Esophagus mucosa (tissue), 1 donor: Measurements from ENCODE around the gene OAS1. TPM values are rescaled to one million over a fixed set of nuclear protein-coding genes. Genes with fewer than 3 reads are reported as not detected.
"Not testable (repeated sequence)": the region's sequence is repeated elsewhere in the genome, so short reads cannot be mapped to it uniquely, and the experiment has no call there.

Experiments used
- ATAC-seq: fragments of 200-7000 bp; cut with Tn5 transposase; one replicate; pipeline ENCODE4 v1.9.1; 2020
- total RNA-seq: library from RNA; stranded (reverse); gene quantifications from one replicate; pipeline ENCODE4 v1.2.4, GENCODE V29; 2023
- donor health status: DM: yes; HTN: yes; CAD: no.

The OAS1 gene
- total RNA-seq, 1 donor from 2014 or later, result 37.2 TPM

DNA sequence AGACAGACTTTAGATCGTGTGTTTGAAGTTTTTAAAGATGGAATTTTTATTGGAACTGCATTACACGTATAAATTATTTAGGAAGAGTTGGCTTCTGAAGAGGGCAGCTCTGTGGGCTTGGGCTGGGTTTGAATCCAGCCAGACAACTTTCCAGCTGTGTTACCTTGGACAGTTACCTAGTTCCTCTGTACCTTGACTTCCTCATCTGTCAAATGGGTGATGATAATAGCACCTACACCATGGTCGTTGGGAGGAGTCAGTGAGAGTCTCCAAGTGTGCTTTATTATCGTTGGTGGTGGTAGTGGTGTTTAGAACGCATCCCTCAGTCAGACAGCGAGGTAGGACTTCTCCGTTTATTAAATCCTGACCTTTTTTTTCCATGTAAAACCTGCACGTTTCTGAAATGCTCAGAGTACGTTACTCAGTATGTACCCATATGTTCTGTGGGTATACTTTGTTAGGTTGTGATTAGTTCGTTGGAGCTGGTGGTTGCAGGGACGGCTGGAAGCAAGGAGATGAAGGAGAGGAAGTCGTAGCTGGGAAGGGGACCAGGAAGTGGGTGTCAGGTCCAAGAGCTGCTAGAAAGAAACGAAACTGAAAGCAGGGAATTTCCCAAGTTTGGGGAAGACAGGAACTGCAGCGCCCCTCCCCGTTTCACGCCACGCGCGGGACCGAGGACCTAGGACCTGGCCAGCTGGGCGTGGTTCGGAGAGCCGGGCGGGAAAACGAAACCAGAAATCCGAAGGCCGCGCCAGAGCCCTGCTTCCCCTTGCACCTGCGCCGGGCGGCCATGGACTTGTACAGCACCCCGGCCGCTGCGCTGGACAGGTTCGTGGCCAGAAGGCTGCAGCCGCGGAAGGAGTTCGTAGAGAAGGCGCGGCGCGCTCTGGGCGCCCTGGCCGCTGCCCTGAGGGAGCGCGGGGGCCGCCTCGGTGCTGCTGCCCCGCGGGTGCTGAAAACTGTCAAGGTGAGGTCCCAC lies 31.3 kb downstream of the OAS1 start, which contains the start of gene OAS3:
Gene OAS3 (plus strand): TSS at position 734 of the 979 bp plus-strand sequence. CDS start 57 bp downstream, at position 791.
- peak; percentile 67 for ATAC-seq

GRCh38 chr12:112938751-112939150 lies 32.0 kb downstream of the OAS1 start:
- no peak for ATAC-seq

DNA sequence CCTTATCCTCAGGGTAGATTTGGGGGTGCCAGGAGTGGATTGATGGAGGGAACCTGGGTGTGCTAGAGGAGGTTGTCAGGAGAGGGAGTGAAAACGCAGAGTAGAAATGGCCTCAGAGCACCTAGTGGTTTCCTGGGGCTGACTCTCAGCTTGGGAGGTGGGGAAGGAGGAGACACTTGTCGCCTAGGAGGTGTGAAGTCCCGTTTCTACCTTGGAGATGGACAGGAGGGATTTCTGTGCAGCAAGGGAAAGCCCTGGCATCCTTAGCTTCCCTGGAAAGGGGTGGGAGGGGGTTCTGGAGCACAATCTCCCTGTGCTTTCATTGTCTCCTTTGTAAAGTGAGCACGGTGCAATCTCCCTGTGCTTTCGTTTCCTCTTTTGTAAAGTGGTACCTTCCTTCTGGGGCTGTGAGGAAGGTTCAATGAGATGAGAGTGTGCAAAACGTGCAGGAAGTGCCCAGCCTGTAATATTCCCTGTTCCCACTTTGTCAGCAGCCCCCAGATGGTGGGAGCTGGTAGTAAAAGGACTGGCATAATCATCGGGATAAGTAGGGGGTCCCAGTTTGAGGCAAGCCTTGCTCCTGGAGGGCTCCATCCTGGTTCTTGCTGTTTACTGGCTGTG lies 33.1 kb downstream of the OAS1 start:
- no peak for ATAC-seq

GRCh38 chr12:112941528-112942335 lies 35.0 kb downstream of the OAS1 start:
- ATAC-seq, result no peak

- ATAC-seq, result no peak
Observed at GRCh38 chr12:112942572-112942971, 35.8 kb downstream of the OAS1 start.

GRCh38 chr12:112944024-112944690 lies 37.4 kb downstream of the OAS1 start:
- ATAC-seq, result no peak

DNA sequence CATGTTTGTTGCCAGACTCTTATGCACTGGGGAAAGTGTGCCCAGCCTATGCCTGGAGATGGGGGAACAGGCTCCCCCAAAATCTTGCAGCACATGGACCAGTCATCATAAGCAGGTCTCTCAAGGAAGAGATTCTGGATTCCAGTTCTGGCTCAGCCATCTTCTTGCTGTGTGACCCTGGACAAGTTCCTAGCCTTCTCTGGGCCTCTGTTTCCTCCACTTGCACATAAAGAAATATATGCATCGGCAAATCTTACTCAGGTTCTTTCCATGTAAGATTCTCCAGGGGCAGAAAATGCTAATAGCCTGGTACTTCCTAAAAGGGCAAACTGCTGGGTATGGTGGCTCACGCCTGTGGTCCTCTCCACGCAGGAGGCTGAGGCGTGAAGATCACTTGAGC lies 38.8 kb downstream of the OAS1 start:
- no peak for ATAC-seq

DNA sequence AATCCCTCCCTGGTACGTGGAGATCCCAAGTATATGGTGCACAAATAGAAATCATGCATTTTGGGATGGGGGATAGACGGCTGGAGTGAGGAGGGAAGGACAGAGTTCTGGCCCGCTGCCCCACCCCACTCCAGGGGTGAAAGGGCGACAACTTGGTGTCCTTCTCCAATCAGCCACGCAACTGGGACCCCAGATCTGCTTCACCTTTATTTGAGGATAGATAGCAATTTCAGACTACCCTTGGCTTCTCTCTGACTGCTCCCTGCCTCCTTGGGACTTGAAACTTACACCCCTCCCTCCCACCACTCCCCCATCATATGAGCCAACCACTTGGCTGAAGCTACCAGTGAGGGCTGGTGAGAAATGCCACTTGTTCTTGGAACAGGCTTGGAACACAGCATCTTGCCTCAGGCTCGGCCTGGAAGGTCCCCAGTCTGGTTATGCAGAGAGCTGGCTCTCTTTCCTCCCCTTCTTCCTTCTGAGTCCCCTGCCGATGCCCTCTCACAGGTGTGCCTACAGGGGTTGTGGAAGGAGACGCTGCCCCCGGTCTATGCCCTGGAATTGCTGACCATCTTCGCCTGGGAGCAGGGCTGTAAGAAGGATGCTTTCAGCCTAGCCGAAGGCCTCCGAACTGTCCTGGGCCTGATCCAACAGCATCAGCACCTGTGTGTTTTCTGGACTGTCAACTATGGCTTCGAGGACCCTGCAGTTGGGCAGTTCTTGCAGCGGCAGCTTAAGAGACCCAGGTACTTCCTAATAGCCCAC lies 39.7 kb downstream of the OAS1 start:
- no peak for ATAC-seq

DNA sequence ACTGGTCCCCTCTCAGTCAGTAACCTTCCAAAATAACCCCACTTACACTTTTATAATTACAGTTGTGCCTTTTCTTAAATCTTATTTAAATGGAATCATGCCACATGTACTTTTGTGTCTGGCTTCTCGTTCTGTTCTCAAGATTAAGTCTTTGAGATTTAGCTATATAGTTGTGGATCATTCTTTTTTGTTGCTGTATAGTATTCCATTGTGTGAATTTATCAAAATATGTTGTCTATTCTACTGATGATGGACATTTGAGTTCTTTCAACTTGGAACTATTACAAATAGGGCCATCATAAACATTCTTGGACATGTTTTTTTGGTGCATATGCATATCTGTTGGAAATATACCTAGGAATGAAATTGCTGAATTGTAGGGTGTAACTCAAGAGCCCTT lies 40.6 kb downstream of the OAS1 start:
- no peak for ATAC-seq

GRCh38 chr12:112947761-112948160 lies 41.0 kb downstream of the OAS1 start:
- ATAC-seq, result no peak

DNA sequence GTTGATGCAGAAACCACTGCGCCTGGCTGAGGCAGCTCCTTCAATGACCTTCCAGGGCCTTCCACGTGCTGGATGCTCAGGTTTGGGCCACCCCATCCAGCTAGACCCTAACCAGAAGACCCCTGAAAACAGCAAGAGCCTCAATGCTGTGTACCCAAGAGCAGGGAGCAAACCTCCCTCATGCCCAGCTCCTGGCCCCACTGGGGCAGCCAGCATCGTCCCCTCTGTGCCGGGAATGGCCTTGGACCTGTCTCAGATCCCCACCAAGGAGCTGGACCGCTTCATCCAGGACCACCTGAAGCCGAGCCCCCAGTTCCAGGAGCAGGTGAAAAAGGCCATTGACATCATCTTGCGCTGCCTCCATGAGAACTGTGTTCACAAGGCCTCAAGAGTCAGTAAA lies 42.0 kb downstream of the OAS1 start:
- no peak for ATAC-seq

GRCh38 chr12:112950701-112951100 lies 43.9 kb downstream of the OAS1 start:
- ATAC-seq, result no peak

DNA sequence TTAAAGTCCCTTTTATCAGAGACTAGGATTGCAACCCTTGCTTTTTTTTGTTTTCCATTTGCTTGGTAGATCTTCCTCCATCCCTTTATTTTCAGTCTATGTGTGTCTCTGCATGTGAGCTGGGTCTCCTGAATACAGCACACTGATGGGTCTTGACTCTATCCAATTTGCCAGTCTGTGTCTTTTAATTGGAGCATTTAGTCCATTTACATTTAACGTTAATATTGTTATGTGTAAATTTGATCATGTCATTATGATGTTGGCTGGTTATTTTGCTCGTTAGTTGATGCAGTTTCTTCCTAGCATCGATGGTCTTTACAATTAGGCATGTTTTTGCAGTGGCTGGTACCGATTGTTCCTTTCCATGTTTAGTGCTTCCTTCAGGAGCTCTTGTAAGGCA lies 50.4 kb downstream of the OAS1 start:
- not testable (repeated sequence) for ATAC-seq

DNA sequence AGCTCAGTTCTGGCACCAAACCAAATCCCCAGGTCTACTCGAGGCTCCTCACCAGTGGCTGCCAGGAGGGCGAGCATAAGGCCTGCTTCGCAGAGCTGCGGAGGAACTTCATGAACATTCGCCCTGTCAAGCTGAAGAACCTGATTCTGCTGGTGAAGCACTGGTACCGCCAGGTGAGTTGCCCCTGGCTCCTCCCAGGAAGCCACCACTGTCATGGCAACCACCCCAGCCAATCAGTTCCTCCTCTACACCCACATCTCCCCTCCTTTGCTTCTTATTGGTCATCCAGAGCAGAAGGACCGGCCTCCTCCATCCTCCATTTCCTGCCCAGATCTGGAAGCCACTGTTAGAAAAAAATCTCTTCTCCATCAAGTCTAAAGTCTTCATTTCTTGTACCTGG lies 54.3 kb downstream of the OAS1 start:
- ATAC-seq, result peak; percentile 28

- ATAC-seq, result no peak
Observed at GRCh38 chr12:112961536-112961935, 54.8 kb downstream of the OAS1 start.

GRCh38 chr12:112962561-112962960 lies 55.8 kb downstream of the OAS1 start:
- no peak for ATAC-seq

GRCh38 chr12:112963227-112963861 lies 56.6 kb downstream of the OAS1 start:
- no peak for ATAC-seq

GRCh38 chr12:112964067-112964670 lies 57.4 kb downstream of the OAS1 start:
- no peak for ATAC-seq

DNA sequence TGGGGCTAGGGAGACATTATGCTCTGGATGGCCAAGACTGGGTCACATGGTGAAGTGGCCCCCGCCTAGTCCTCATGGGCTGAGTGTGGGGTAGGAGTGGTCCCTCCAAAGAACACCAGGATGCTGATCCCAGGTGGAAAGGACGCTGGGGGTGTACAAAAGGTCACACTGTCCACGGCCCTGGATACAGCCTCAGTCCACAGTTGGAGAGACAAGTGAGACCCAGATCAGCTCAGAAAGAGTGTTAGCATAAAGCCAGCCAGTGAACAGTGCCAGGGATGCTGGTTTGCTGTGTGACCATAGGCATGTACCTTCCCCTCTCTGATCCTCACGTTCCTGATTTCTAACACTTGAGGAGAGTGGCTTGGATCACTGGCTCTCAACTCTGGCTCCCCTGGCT lies 58.2 kb downstream of the OAS1 start:
- ATAC-seq, result no peak

DNA sequence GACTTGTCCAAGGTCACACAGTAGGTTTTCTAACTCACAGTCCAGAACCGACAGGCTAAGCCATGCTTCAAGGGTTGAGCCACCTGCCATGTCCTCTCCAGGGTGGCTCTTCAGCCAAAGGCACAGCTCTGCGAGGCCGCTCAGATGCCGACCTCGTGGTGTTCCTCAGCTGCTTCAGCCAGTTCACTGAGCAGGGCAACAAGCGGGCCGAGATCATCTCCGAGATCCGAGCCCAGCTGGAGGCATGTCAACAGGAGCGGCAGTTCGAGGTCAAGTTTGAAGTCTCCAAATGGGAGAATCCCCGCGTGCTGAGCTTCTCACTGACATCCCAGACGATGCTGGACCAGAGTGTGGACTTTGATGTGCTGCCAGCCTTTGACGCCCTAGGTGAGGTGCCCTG lies 58.9 kb downstream of the OAS1 start:
- ATAC-seq, result no peak

- ATAC-seq, result no peak
Observed at GRCh38 chr12:112967306-112967705, 60.5 kb downstream of the OAS1 start.
